DMS 273 (cell line): ENCODE results near the gene NUSAP1.
"Not testable (repeated sequence)": the region's sequence is repeated elsewhere in the genome, so short reads cannot be mapped to it uniquely, and the experiment has no call there.

Source experiments
- DNase-seq: peaks from one replicate; lab custom pipeline; 2025; ENCODE audit not compliant: unreplicated experiment; lab: John Stamatoyannopoulos, UW

The NUSAP1 gene

GRCh38 chr15:41411031-41411430, 78.3 kb downstream of the NUSAP1 start:
- DNase-seq = peak; percentile 8

- no peak for DNase-seq
Measured at GRCh38 chr15:41411441-41411840, 78.8 kb downstream of the NUSAP1 start.

- DNase-seq = no peak
Measured at GRCh38 chr15:41416128-41416741, 83.6 kb downstream of the NUSAP1 start.

GRCh38 chr15:41416742-41417417, 84.2 kb downstream of the NUSAP1 start, which contains the start of gene RTF1:
Gene RTF1 (plus strand): TSS chr15:41417095. CDS start chr15:41417116, 21 bp downstream.
- DNase-seq = peak; percentile 93

GRCh38 chr15:41417418-41418195, 84.9 kb downstream of the NUSAP1 start:
- DNase-seq = peak; percentile 54

- no peak for DNase-seq
Measured at GRCh38 chr15:41423979-41424659, 91.4 kb downstream of the NUSAP1 start.

- DNase-seq = no peak
Measured at GRCh38 chr15:41424809-41425208, 92.1 kb downstream of the NUSAP1 start.

GRCh38 chr15:41425907-41426306, 93.2 kb downstream of the NUSAP1 start:
- not testable (repeated sequence) for DNase-seq

GRCh38 chr15:41429003-41429890, 96.6 kb downstream of the NUSAP1 start:
- no peak for DNase-seq
